Neural progenitor cell (in vitro differentiated cells): ENCODE measurements around the gene SFMBT2.

Experiments used
- EZH2 ChIP-seq: fragments of 200-600 bp; sonication (generic); IDR thresholded peaks from 2 replicates; pipeline ENCODE4 v1.6.1; 2017; ENCODE audit warnings: antibody characterized with exemption, mild to moderate bottlenecking, moderate library complexity
- EZH2phosphoT487 ChIP-seq: fragments of 200-600 bp; sonication (generic); IDR thresholded peaks from 2 replicates; pipeline ENCODE4 v1.6.1; 2017; ENCODE audit warnings: antibody characterized with exemption
- TF ChIP-seq, protein P1 (sequence below): fragments of 200-600 bp; sonication (generic); IDR thresholded peaks from 2 replicates; pipeline ENCODE4 v1.5.1; 2017; ENCODE audit warnings: antibody characterized with exemption, mild to moderate bottlenecking

DNA sequence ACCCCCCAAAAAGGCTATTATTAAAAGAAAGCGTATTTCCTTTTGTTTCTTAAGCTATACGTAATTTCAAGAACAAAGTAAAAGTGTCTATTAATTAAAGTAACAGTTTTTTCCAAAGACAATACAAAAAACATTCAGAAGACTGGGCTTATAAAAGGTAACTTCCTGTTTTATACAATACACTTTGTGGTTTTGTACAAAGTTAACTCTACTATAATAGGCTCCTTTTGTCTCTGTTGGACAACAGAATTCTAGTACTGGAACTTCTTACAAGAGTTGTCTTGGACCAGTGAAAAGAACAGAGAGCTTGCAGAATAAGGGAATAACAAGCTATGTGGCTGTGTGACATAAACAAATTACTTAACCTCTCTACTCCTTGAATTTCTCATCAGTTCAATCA lies 21.5 kb downstream of the SFMBT2 start:
- TF ChIP-seq, protein P1, sequence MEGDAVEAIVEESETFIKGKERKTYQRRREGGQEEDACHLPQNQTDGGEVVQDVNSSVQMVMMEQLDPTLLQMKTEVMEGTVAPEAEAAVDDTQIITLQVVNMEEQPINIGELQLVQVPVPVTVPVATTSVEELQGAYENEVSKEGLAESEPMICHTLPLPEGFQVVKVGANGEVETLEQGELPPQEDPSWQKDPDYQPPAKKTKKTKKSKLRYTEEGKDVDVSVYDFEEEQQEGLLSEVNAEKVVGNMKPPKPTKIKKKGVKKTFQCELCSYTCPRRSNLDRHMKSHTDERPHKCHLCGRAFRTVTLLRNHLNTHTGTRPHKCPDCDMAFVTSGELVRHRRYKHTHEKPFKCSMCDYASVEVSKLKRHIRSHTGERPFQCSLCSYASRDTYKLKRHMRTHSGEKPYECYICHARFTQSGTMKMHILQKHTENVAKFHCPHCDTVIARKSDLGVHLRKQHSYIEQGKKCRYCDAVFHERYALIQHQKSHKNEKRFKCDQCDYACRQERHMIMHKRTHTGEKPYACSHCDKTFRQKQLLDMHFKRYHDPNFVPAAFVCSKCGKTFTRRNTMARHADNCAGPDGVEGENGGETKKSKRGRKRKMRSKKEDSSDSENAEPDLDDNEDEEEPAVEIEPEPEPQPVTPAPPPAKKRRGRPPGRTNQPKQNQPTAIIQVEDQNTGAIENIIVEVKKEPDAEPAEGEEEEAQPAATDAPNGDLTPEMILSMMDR, result no peak
- TF ChIP-seq EZH2, result no peak
- no peak for TF ChIP-seq EZH2phosphoT487
